AG10803 (cell line): ENCODE results near the gene LEMD2.

Source experiments
- DNase-seq: peaks from one replicate; pipeline ENCODE4 v3.0.0; 2010; ENCODE audit warnings: low read depth
- H3K4me3 ChIP-seq: 2 replicates; pipeline ENCODE4 v1.5.1; 2011; ENCODE audit warnings: mild to moderate bottlenecking, low read length, control low read depth
- TF ChIP-seq, protein P1 (sequence below): conservative IDR thresholded peaks from 2 replicates; pipeline ENCODE4 v1.5.1; 2011; ENCODE audit warnings: mild to moderate bottlenecking, low read length, control low read depth, inconsistent platforms

The LEMD2 gene

DNA sequence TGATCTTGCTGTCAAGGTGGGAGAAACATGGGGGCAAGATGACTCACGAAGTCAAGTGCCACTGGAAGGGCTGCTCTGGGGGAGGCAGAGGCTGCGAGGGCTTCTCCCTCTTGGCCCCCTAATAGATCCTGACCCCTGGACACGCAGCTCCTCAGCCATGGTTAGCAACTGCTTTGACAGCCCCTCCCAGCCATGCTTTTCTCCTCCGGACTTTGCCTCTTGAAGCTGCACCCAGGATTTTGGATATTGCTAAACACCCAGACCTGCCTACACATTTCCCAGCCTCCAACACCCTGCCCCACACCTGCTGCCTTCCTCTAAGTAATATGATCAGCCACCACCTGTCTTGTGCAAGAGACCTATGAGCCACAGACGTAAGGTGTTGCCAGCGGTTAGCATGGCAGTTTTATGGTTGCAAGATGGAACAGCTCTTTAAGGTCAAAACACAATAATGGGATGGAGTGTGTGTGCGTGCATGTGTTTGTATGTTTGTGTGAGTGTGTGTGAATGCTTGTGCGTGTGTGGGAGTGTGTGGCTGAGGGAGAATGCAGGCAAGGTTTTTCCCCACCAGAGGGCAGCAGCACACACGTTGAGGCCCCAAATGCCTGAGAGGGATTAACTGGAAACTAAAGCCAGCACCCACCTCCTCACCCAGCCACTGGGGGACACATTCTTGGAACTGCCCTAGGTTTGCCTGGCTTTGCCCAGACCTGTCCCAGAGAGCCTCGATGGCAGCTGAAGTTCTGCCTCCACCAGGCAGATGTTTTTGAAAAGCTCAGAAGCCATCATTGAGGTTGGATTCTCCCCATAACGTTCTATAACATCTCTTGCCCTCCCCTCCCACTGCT, 44.7 kb downstream of the LEMD2 start:
- no peak overlapping the region for H3K4me3 ChIP-seq

DNA sequence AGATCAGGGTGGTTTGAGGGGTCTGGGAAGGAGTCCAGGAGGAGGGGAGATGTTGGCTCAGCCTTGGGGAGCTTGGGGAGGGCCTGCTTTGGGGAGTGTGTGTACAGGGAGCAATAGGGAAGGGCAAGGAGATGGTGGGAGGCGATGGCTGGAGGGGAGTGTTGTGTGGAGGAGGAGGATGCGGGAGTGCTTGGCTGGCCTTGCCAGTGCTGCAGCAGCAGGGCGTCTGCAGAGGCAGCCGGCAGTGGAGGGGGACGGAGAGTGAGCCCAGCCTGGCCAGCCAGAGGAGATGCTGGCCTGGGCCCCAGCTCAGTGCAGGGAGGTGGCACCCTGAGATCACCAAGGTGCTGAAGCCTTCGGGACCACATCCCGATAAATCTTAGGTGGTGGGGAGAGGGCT, 46.1 kb downstream of the LEMD2 start:
- H3K4me3 ChIP-seq = no peak overlapping the region
- DNase-seq = no peak
- TF ChIP-seq, protein P1, sequence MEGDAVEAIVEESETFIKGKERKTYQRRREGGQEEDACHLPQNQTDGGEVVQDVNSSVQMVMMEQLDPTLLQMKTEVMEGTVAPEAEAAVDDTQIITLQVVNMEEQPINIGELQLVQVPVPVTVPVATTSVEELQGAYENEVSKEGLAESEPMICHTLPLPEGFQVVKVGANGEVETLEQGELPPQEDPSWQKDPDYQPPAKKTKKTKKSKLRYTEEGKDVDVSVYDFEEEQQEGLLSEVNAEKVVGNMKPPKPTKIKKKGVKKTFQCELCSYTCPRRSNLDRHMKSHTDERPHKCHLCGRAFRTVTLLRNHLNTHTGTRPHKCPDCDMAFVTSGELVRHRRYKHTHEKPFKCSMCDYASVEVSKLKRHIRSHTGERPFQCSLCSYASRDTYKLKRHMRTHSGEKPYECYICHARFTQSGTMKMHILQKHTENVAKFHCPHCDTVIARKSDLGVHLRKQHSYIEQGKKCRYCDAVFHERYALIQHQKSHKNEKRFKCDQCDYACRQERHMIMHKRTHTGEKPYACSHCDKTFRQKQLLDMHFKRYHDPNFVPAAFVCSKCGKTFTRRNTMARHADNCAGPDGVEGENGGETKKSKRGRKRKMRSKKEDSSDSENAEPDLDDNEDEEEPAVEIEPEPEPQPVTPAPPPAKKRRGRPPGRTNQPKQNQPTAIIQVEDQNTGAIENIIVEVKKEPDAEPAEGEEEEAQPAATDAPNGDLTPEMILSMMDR = no peak

More for the DNA sequence above, 44.7 kb downstream of the LEMD2 start:
- TF ChIP-seq, protein P1 = peak; percentile 92
- DNase-seq = peak; percentile 72

DNA sequence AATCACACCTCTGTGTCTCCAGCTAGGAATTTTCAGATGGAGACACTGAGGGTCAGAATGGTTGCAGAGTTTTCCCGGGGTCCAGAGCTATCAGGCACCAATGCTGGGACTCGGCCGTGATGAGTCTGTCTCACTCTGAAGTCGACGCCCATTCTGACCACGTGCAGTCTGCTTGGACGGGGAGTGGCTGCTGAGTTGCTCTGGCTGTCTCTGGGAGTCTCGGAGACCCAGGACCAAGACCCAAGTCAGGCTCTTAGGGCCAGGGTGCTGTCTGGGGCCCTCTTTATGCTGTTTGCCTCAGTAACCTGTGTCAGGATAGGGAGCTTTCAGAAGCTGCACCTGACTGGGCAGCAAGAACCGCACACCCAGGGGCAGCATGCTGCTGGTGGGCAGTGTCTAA, 46.8 kb downstream of the LEMD2 start:
- TF ChIP-seq, protein P1 = no peak
- no peak for DNase-seq
- no peak overlapping the region for H3K4me3 ChIP-seq

DNA sequence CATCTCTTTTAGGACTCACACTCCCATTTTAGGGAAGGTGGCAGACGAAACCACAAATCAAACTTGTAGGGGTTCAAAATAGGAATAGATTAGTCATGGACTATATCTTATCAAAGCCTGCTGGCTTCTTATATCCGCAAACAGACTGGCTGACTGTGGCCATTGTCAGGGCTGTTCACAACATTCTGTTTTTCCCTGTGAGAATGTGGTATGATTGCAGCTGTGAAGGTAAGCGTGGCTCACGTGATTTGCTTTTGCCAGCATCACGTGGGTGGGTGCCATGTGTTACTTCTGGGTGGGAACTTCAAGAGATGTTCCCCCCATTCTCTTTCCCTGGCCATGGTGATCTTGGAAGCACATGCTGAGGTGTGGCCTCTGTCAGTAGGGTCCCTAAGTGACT, 48.1 kb downstream of the LEMD2 start:
- TF ChIP-seq, protein P1 = no peak
- no peak for DNase-seq
- H3K4me3 ChIP-seq = no peak overlapping the region

DNA sequence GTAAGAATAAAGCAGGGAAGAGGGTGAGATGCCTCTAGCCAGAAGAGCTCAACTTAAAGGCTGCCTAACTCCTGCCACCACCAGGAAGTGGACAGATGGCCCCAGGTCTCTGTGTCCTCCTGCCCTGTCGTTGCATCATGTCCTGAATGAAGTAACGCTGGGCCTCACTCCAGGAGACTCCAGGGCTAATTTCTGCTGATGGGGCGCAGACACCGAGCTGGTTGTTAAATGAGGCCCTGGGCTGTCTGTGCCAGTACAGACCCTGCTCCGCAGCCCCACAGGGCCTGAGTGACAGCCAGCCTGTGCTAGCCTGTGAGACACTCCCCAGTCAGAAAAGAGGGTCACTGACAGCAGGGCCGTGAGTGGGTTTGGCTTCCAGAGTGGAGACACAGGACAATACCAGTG, 48.7 kb downstream of the LEMD2 start:
- TF ChIP-seq, protein P1 = no peak
- no peak overlapping the region for H3K4me3 ChIP-seq

DNA sequence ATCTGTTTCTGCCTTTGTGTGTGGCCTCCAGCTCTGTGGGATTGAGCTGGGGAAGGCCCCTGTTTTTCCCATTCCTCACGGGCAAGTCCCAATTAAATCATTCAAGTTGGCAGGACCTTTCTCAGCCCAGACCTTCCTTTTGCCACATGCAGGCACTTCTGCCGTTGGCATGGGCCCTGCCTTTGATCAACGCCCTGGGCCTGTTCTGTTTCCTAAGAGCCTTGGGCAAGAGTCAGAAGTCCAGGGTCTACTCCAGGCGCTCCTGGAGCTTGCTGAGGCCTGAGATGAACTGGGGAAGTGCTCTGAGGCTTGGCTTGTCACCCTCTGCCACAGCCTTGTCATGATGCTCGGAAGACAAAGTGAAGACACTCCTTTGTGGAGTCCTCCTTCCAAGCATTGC, 49.4 kb downstream of the LEMD2 start:
- DNase-seq = no peak
- no peak overlapping the region for H3K4me3 ChIP-seq
- TF ChIP-seq, protein P1 = no peak

More for the DNA sequence above, 48.7 kb downstream of the LEMD2 start:
- DNase-seq = peak; percentile 49

DNA sequence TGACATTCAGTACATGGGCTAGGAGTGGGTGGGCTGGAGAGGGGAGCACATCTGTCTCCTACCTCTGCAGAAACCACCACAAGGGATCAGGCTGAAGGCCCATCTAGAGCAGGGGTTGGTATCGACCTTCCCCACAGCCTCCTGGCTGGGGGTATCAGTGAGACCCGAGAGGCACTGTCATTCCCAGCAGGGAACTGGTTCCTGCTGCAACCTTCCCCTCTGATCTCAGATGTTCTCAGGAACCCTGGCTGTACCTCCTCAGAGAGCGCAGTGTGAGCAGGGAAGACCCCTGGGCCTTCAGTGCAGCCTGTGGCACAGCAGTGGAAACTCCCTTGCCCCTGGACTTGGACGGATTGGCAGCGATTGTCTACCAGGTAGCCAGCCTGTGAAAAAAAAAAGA, 50.1 kb downstream of the LEMD2 start:
- TF ChIP-seq, protein P1 = no peak
- no peak overlapping the region for H3K4me3 ChIP-seq
- no peak for DNase-seq
